ENCODE results near the gene ZNF827.

The ZNF827 gene

GRCh38 chr4:145938618-145939440 lies at the start of gene ZNF827:
TSS of gene ZNF827 (minus strand) at chr4:145938823. CDS start at chr4:145938407, 416 bp downstream.
- Histone ChIP-seq H3K4me1 (ENCODE audit: control insufficient read depth, insufficient read depth, low read length) (peaks cover 7% of the 10 kb centered on the region), H3K27ac (ENCODE audit: extremely low read depth, low read depth, low read length) (peak within 1 kb of the TSS; percentile 98; the same call in 1 of the 2 replicates), H3K36me3 (ENCODE audit: control insufficient read depth in 2 of 2, insufficient read depth in 1 of 2, low read length in 2 of 2) (no peaks in the 10 kb centered on the region), H3K9me3 (ENCODE audit: control insufficient read depth, insufficient read depth, low read depth, low read length) (no peaks in the 10 kb centered on the region), H3K4me3 (ENCODE audit: low read depth, low read length) (peak within 1 kb of the TSS; percentile 67)
- CTCF ChIA-PET: interaction anchor here (0.5 to 0.7 kb wide), 4 partner anchors 9 to 311 kb away, joined by 3 to 6 read pairs (median 4); no protein-coding TSS in a partner anchor
- POLR2A ChIA-PET: interaction anchor here (0.5 to 0.7 kb wide), 2 partner anchors 60 to 351 kb away, joined by 3 to 5 read pairs; no protein-coding TSS in a partner anchor
- TF ChIP-seq REST (tag by site-specific recombination; IDR thresholded peaks at IDR 0.05) (peak; percentile 66), TRIM28 (IDR thresholded peaks at IDR 0.05; ENCODE audit: borderline replicate concordance, low read length) (no peak), ZNF664 (tag by site-specific recombination; IDR thresholded peaks at IDR 0.05) (no peak; the same call in 1 of the 2 replicates), ZNF791 (tag by site-specific recombination; IDR thresholded peaks at IDR 0.05) (peak; percentile 64; the same call in 1 of the 2 replicates), MYNN (tag by site-specific recombination; IDR thresholded peaks at IDR 0.05; ENCODE audit: borderline replicate concordance) (peak; percentile 54; the same call in 1 of the 2 replicates), ZNF510 (tag by site-specific recombination; IDR thresholded peaks at IDR 0.05; ENCODE audit: insufficient replicate concordance) (no peak), ZNF530 (tag by site-specific recombination; IDR thresholded peaks at IDR 0.05; ENCODE audit: low read depth) (no peak), ZNF473 (tag by site-specific recombination; IDR thresholded peaks at IDR 0.05) (0 out of 2 replicates have a peak, but pooled peaks have one; percentile 42), ZNF843 (tag by site-specific recombination; IDR thresholded peaks at IDR 0.05) (peak; percentile 76; the same call in 1 of the 2 replicates), ZNF280C (tag by site-specific recombination; IDR thresholded peaks at IDR 0.05) (no peak), ZNF544 (tag by site-specific recombination; IDR thresholded peaks at IDR 0.05) (no peak), ZNF785 (tag by site-specific recombination; IDR thresholded peaks at IDR 0.05) (peak; percentile 83; the same call in 1 of the 2 replicates), ZNF555 (tag by site-specific recombination; conservative IDR thresholded peaks at IDR 0.05) (no peak), ZFP37 (tag by site-specific recombination; IDR thresholded peaks at IDR 0.05) (peak; percentile 42; the same call in 1 of the 2 replicates), ZSCAN4 (tag by site-specific recombination; IDR thresholded peaks at IDR 0.05) (peak; percentile 98), ZNF157 (tag by site-specific recombination; IDR thresholded peaks at IDR 0.05) (no peak; the same call in 1 of the 2 replicates), ZNF112 (tag by site-specific recombination; IDR thresholded peaks at IDR 0.05) (no peak), ZNF792 (tag by site-specific recombination; IDR thresholded peaks at IDR 0.05) (peak; percentile 95; the same call in 1 of the 2 replicates), KLF10 (tag by site-specific recombination; IDR thresholded peaks at IDR 0.05) (no peak), ZNF529 (tag by site-specific recombination; IDR thresholded peaks at IDR 0.05; ENCODE audit: insufficient replicate concordance) (no peak), ZNF280D (tag by site-specific recombination; IDR thresholded peaks at IDR 0.05) (no peak), EGR2 (tag by site-specific recombination; IDR thresholded peaks at IDR 0.05; ENCODE audit: low read depth) (peak; percentile 35; the same call in 1 of the 2 replicates), ZNF692 (tag by site-specific recombination; IDR thresholded peaks at IDR 0.05) (peak; percentile 79), ZNF248 (tag by site-specific recombination; IDR thresholded peaks at IDR 0.05) (no peak)

All from HEK293 (cell line).